HG03378 (cell line): Measurements from ENCODE around the gene SH2D4B.
A peak's percentile ranks its signal among the peaks of the same experiment; 100 is the strongest.

Experiments used
- ATAC-seq: cut with Tn5 transposase; IDR thresholded peaks from one replicate; pipeline ENCODE4 v1.9.1; 2021; ENCODE audit warnings: mild to moderate bottlenecking, moderate library complexity; ENCODE audit not compliant: unreplicated experiment

Gene SH2D4B

DNA sequence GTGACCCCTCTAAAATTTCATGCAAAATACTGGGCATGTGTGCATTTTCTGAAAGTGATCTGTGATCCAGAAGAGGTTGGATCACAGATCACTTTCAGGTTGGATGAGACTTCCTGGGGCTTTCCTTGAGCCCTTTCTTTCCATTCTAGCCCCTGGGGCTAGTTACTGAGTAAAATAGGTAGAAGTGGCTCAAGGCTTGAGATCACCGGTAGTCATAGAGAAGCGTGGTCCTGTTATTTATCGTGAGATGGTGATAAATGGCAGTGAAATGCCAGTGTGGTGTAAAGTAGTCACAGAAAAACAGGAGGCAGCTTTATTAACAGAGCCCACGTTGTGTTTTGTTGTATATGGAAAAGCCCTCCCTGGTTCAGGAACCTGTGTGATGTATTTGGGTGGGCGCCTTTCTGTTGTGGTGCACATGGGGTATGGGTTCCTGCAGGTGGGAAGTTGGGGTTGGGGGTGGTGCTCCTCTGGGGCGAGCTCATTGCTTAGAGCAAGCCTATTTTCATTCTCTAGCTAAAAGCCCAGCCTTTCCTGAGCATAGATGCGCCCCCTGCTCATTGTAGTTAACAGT is 34.0 kb upstream of the SH2D4B start:
- ATAC-seq, result no peak

DNA sequence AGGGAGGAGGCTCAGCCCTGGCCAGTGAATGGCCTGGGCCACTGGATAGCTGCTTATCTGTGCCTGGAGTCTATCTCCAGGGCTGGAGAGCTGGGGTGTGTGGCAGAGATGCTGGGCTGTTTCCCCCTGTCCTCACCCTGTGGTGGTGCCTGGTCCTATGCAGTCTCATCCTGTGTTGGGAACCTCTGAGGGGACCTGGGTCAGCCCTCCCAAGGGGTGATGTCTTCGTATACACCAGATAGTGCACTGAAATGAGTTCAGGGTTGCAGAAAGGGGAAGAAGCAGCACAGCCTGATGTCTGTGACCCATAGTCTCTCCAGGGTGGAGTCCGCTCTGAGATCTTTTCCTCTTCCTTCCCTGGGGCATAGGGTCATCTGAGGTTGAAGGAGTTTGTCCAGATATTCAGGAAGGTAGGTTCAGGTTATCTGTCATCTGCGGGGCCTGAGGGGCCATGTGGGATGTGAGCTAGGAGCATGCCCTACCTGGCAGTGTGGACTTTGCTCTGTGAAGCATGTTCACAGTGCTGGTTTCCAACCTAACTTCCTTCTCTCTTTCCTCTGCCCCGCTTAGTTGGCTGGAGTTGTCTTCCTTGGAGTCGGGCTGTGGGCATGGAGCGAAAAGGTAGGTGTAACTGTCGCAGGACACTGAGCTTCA is 33.4 kb upstream of the SH2D4B start:
- ATAC-seq, result no peak

DNA sequence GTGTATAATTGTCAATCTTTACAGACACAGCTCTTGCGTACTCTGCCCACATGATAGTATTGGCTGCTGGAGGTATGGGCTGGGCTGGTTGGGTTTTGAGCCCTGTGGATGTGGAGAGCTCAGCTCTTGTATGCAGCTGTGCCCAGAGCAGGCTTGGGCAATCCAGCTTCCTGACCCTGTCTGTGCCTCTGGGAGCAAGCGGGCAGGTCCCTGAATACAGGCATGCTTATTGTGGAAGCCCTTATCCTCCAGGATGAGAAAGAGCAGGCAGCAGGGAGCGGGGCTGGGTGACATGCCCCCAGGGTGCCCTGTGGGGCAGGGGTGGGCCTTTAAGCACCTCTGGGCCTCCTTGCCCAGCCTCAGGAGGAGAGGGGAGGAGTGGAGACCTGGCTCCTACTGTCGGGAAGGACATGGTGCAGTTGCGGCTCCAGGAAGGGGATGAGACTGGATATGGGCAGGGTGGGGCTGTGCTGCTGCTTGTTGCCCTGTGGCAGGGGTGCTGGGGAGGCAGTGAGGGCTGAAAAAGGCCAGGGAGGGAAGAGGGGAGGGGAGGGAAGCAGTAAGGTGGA is 32.7 kb upstream of the SH2D4B start:
- ATAC-seq, result no peak

DNA sequence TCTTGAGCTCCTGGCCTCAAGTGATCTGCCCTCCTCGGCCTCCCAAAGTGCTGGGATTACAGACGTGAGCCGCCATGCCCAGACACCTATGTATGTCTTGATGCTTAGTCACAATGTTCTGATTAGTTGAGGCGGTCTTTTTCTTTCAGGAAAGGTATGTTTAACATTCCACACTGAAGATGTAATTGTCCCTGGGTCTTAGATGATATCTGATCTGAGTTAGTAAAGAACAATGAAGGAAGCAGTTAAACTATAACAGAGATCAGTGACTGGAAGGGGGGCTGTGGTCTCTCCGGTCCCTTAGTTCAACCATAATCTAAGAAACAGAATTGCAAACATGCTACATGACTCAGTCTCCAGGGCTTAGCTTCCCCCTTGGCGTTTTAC is 31.5 kb upstream of the SH2D4B start:
- ATAC-seq, result no peak

DNA sequence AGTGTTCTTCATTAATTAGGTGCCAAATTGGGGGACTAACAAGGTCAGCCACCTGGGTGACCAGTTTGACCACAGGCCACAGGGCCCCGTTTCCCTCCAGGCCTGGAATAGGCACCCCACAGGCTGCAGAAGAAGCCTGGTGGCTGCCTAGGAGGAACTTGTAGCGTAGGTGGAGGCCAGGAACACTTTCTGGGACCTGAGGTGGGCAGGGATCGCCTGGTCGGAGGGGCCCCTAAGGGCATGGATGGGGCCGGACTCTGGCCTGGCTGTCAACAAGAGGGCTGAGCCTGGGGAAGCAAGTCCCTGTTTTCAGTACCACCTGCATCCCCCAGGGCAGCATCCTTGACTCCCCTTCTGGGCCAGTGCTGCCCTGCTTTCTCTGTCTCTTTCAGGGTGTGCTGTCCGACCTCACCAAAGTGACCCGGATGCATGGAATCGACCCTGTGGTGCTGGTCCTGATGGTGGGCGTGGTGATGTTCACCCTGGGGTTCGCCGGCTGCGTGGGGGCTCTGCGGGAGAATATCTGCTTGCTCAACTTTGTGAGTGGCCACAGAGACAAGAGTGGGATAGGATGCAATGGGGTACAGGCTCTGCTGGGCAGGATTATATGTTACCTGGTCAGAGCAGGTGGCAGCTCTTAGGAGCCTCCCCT is 30.7 kb upstream of the SH2D4B start:
- ATAC-seq, result no peak

DNA sequence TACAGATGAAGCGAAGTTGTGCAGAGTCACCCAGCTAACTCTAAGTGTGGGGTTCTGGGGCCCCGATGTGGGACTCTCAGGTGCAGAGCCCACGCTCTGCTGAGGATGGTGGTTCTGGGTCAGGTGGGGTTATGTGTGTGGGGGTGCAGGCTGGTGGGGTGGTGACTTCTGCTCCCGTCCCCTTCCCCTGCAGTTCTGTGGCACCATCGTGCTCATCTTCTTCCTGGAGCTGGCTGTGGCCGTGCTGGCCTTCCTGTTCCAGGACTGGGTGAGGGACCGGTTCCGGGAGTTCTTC is 28.6 kb upstream of the SH2D4B start:
- ATAC-seq, result no peak

DNA sequence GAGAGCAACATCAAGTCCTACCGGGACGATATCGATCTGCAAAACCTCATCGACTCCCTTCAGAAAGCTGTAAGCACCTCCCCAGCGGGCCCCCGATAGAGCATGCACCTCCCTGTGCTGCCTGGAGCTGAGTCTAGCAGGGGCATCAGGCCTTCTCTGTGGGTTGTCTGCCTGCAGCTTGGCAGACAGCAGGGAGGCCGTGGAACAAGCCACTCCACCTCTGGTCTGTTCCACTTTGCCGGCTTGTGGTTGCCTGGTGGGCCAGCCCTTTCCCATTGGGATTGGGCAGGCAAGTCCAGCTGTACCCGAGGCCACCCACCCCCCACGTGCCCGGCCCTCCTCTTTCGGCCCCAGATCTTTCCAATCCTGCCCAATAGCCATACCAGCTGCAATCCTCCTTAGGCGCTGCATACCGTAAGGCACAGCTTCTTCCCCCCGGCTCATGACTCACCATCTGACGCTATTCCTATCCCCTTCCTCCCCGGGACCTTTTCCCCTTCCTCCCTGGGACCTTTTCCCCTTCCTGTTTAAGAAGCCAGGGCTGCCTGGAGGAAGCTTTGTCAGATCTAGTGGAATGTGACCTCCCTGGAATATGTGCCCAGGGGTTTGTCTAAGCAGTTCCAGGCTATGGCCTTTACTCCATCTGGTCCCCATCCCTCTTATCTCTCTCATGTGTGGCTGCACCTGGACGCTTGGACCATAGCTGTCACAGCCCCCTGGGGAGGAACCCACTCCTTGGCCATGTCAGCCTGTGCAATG is 28.1 kb upstream of the SH2D4B start:
- ATAC-seq, result no peak

DNA sequence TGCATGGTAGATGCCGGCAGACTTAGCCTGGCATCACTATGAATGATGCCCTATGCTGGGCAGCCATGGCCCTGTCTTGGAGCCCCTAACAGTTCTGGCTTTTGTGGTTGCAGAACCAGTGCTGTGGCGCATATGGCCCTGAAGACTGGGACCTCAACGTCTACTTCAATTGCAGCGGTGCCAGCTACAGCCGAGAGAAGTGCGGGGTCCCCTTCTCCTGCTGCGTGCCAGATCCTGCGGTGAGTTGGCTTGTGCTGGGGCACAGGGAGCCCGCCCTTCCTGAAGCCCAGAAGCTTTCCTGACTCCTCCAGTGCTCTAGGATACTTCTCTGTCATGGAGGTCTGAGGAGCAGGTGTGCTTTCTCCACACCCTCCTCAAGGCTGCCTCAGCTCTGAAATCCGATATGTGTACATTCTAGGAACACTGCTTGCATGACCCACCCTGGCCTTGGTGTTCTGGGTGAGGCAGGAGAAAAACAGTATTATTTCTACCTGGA is 25.6 kb upstream of the SH2D4B start:
- no peak for ATAC-seq

DNA sequence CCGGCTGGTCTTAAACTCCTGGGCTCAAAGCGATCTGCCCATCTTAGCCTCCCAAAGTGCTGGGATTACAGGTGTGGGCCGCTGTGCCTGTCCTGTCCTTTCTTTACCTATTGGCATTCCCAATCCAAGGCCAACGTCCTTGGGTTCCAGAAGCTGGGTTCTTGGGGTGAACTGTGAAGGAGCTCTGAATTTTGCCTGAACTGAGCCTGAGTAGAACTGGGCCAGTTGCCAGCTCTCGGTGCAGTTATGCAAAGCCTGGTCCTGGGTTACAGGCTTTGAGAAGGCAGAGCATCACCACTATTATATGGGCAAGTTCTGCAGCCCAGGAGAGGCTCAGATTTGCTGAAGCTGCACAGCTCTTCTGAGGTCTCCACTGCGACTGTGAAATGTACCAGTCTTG is 24.6 kb upstream of the SH2D4B start:
- ATAC-seq, result no peak

DNA sequence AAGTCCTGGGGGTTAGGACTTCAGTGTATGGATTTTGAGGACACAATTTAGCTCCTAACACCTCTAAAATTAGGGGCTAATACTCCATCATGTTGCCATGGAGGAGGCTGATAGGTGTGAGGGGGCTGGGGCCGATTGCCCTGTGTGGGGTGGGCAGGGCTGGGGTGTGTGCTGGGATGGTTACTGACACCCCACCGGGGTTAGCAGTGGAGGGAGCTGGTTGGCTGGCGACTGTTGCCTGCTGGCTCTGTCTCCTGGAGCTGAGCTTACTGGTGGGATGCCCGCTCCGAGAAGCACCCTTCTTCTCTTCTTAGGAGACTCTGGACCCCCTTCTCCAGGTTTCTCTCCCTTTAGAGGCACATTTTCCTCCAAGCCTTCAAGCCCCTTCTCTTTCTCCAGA is 22.2 kb upstream of the SH2D4B start:
- no peak for ATAC-seq

DNA sequence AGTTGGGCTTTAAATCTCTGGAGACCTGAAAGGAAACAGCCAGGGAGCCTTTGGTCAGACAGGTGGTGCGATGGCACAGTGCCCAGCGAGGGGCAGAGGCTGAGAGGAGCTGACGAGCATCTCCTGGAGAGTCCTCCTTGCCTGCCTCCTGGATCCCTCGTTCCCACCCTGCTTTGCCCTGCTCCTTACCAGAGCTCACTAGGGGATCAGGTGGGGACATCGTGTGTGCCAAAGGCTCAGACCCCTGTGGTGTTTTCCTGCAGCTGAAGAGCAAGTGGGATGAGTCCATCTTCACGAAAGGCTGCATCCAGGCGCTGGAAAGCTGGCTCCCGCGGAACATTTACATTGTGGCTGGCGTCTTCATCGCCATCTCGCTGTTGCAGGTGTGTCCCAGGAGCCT is 21.8 kb upstream of the SH2D4B start:
- no peak for ATAC-seq

DNA sequence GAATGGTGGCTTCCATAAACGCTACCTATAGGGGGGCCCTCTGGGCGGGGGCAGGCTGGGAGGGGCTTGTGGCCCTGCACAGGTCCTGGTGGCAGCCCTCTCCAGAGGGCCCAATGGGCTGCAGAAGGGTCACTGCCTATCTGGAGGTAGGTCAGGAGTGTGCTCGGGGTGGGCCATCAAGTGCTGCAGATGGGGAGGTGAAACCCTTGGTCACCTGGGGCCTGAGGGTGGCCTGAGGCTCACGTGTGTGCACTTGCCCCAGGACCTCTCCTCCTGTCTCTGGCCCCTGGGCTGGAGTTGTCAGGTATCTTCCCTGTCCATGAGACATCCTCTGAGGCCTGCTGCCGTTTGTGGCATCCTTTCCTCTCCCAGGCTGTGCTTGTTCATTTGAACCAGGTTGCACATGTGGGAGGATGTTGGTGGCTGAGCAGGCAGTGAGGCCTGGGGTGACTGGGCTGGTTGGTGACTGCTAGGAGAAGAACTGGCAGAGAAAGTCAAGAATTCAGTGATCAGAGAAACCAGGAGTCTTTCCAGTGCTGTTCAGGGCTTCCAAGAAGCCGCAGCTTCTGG is 21.1 kb upstream of the SH2D4B start:
- ATAC-seq, result no peak

DNA sequence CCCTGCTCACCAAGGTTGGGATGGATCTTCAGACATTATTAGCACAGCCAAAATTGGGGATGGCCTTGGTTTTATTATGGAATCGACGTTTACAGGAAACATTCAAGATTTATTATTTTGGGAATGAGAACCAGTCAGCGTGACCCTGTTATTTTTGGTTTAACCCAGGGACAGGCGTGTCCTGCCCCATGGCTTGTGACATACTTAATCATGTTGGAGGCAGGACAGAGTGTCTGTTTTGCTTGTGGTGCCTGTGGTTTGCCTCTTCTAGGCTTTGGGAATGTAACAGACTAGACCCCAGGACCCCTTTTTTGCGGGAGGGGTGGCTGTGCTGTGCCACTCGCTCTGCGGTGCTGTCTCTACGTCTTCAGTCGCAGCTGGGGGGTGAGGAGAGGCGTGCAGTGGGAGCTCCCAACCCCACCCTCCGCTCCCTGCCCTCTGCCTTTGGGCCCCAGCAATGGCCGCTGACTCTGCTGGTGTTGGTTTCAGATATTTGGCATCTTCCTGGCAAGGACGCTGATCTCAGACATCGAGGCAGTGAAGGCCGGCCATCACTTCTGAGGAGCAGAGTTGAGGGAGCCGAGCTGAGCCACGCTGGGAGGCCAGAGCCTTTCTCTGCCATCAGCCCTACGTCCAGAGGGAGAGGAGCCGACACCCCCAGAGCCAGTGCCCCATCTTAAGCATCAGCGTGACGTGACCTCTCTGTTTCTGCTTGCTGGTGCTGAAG is 20.1 kb upstream of the SH2D4B start:
- no peak for ATAC-seq

DNA sequence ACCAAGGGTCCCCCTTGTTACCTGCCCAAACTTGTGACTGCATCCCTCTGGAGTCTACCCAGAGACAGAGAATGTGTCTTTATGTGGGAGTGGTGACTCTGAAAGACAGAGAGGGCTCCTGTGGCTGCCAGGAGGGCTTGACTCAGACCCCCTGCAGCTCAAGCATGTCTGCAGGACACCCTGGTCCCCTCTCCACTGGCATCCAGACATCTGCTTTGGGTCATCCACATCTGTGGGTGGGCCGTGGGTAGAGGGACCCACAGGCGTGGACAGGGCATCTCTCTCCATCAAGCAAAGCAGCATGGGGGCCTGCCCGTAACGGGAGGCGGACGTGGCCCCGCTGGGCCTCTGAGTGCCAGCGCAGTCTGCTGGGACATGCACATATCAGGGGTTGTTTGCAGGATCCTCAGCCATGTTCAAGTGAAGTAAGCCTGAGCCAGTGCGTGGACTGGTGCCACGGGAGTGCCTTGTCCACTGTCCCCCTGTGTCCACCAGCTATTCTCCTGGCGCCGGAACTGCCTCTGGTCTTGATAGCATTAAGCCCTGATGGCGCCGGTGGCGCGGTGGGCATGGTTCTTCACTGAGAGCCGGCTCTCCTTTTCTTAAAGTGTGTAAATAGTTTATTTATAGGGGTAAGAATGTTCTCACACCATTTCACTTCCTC is 19.4 kb upstream of the SH2D4B start:
- ATAC-seq, result peak; percentile 53

DNA sequence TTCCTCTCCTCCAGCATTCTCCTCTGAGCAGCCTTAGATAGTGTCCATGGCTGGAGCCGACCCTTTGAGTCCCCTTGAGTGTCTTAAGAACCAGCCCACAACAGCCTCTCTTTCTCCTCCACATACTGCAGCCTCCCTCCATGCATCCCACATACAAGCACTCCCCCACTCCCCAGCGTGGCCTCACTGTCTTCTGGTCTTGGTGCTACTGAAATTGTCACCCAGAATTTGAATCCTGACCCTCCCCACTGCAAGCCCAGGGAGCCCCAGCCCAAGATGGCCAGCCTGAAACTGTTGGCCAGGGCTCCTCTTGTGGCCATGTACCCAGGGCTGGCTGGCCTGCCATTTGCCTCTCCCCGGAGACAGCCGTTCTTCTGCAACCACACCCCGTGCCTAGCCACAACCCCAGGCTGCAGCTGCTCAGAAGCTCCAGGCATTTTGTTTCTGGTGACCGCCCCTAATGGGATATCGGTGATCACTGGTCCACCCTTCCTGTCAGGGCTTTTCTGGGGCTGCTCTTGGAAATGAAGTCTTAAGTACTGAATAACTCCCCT is 18.8 kb upstream of the SH2D4B start:
- ATAC-seq, result no peak

DNA sequence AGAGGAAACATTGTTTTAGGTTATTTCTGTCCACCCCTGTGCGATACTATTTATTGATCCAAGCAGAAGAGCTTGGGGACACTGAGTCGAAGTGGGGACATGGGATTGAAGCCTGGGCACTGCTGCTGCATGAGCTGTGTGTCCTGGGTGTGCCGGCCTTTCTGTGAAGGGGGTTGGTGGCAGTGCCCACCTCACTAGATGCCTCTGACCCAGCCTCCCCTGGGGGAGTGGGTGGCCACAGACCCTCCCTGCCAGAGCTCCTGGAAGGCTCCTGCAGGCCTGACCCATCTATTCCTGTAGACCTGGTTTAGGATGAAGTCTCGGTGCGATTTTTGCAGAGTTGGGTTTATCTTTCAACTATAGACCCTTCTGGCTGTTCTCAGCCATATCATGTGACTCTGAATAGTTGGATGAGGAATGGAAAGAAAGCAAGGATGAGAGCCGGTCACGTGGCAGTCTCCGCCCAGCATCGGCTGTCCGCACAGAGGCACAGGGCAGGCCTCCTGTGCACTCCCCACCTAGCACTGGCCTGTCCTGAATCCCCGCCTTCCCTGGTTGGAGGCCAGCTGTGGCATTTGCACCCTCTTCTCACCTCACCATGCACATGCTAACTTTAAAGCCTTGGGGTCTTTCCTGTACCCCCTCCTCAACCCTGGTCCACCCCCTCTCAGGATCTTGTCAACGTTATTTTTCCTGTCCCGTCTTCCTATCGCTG is 17.6 kb upstream of the SH2D4B start:
- ATAC-seq, result no peak

DNA sequence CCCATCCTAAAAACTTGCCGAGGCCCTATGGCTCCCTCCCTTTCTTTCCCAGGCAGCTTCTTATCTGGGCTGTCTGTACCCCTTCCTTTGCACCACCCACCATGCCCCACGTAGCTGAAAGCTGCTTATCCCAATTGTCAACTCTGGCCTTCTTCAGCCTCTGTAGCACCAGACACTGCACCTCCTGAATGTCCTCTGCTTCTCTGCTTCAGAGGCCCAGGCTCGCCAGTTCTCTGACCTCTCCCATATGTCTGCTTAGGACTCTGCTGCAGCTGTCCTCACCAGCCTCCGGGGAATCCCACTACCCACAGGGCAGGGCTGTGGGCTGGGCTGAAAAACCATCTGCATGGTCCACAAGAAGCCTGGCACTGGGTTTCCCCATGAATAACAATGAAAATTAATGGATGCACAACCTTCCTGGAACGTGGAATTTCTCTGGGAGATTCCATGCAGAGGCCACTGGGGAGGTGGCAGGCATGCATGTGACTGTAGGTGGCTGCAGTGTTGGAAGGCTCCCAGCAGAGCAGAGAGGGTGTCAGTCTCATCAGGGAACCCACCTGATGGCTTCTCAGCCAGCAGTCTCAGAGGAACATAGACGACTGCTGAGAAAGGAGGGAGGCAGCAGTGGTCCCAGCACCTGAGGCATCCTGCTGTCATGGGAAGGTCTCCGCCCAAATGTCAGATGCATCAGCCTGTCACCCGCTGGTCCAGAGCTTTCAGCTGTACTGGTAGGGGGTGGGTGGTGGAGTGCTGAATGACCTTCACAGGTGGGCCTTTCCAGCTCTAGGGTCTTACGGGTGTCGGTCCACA is 16.8 kb upstream of the SH2D4B start:
- no peak for ATAC-seq

DNA sequence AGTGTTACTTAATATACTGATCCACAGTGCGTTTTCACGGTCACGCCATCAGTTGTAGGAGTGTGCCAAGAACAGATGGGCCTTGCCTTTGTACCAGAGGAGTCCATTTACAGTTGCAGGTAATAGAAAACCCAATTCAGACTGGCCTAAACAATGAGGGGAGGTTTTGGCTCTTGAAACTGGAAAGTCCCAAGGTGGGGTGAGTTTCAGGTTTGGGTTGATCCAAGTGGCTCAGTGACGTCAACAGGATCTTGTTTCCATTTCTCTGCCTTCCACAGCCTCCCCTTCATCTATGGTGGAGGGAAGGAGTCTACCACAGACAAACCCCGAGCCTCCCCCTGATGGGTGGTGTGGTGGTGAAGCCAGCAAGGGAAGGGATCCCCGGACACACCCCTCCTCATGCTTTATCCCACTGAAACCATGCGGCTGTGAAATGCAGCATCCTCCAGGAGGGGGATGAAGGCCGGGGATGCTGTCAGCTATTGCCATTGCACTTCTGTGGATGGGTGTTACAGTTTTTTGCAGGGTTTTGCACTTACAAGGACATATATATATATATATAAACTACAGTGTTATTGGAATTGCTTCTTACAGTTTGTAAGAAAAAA is 14.8 kb upstream of the SH2D4B start:
- ATAC-seq, result no peak
